GM23338 (cell line): ENCODE measurements around the gene RXYLT1.

ENCODE experiments used
- EZH2 ChIP-seq: fragments of 200-600 bp; sonication (generic); IDR thresholded peaks from one replicate; pipeline ENCODE4 v1.8.0; 2017; ENCODE audit warnings: antibody characterized with exemption, mild to moderate bottlenecking, low read depth; ENCODE audit not compliant: unreplicated experiment
- EZH2phosphoT487 ChIP-seq: fragments of 200-600 bp; sonication (generic); IDR thresholded peaks from one replicate; pipeline ENCODE4 v1.8.1; 2018; ENCODE audit warnings: antibody characterized with exemption; ENCODE audit not compliant: unreplicated experiment
- POLR2AphosphoS5 ChIP-seq: IDR thresholded peaks from 2 replicates; pipeline ENCODE4 v1.6.1; 2016; ENCODE audit warnings: antibody characterized with exemption, low read depth
- REST ChIP-seq: IDR thresholded peaks from one replicate; pipeline ENCODE4 v1.6.1; 2018; ENCODE audit warnings: antibody characterized with exemption; ENCODE audit not compliant: unreplicated experiment
- STAT1 ChIP-seq: IDR thresholded peaks from one replicate; pipeline ENCODE4 v1.6.1; 2016; ENCODE audit warnings: antibody characterized with exemption; ENCODE audit not compliant: unreplicated experiment
- TF ChIP-seq, protein P1 (sequence below), 2 experiments: fragments of 200-600 bp in 1 of 2; sonication (generic) in 1 of 2; conservative IDR thresholded peaks; 2 replicates each; pipeline versions ENCODE4 v1.5.1 to v1.6.1; 2016 to 2017; ENCODE audit warnings: antibody characterized with exemption in 2 of 2, low read depth in 2 of 2, mild to moderate bottlenecking in 2 of 2, moderate library complexity in 1 of 2
- TF ChIP-seq, protein P2 (sequence below): IDR thresholded peaks from 2 replicates; pipeline ENCODE4 v1.6.1; 2016; ENCODE audit warnings: antibody characterized with exemption

DNA sequence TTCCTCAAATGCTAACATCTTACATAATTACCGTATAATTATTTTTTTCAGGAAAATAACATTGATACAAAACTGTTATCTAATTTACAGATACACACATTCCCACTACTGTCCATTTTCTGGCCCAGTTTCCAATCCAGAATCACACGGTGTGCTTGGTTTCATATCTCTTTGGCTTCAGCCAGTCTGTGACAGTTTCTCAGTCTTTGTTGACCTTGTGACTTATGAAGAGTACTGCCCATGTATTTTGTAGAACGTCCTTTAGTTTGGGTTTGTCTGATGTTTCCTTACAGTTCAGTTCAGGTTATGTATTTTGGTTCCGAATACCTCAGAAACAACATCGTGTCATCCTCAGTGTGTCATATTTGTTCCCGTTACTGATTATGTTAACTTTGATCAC lies 16.2 kb downstream of the RXYLT1 start:
- TF ChIP-seq, protein P1, sequence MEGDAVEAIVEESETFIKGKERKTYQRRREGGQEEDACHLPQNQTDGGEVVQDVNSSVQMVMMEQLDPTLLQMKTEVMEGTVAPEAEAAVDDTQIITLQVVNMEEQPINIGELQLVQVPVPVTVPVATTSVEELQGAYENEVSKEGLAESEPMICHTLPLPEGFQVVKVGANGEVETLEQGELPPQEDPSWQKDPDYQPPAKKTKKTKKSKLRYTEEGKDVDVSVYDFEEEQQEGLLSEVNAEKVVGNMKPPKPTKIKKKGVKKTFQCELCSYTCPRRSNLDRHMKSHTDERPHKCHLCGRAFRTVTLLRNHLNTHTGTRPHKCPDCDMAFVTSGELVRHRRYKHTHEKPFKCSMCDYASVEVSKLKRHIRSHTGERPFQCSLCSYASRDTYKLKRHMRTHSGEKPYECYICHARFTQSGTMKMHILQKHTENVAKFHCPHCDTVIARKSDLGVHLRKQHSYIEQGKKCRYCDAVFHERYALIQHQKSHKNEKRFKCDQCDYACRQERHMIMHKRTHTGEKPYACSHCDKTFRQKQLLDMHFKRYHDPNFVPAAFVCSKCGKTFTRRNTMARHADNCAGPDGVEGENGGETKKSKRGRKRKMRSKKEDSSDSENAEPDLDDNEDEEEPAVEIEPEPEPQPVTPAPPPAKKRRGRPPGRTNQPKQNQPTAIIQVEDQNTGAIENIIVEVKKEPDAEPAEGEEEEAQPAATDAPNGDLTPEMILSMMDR (conservative IDR thresholded peaks at IDR 0.05; ENCODE audit: low read depth in 2 of 2), result no peak
- TF ChIP-seq POLR2AphosphoS5 (no peak), REST (no peak), EZH2 (no peak), EZH2phosphoT487 (no peak), STAT1 (no peak)
- TF ChIP-seq, protein P2, sequence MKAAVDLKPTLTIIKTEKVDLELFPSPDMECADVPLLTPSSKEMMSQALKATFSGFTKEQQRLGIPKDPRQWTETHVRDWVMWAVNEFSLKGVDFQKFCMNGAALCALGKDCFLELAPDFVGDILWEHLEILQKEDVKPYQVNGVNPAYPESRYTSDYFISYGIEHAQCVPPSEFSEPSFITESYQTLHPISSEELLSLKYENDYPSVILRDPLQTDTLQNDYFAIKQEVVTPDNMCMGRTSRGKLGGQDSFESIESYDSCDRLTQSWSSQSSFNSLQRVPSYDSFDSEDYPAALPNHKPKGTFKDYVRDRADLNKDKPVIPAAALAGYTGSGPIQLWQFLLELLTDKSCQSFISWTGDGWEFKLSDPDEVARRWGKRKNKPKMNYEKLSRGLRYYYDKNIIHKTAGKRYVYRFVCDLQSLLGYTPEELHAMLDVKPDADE, result no peak
